Subcutaneous abdominal adipose tissue (tissue), 5 donors: ENCODE measurements around the gene ACRV1.
"Not testable (repeated sequence)": the region's sequence is repeated elsewhere in the genome, so short reads cannot be mapped to it uniquely, and the experiment has no call there.

ENCODE experiments used
- H3K27ac ChIP-seq: one replicate; pipeline ENCODE4 v1.7.0; 2013; ENCODE audit warnings: low read depth, mild to moderate bottlenecking, inconsistent platforms, low read length, moderate library complexity
- H3K27me3 ChIP-seq, 5 donors: one replicate each; pipeline ENCODE4 v1.7.0; 2013; ENCODE audit warnings: low read length in 5 of 5, inconsistent platforms in 1 of 5; ENCODE audit not compliant: control insufficient read depth in 5 of 5, insufficient read depth in 4 of 5
- H3K36me3 ChIP-seq, 5 donors: one replicate each; pipeline ENCODE4 v1.7.0; 2013; ENCODE audit warnings: low read length in 5 of 5; ENCODE audit not compliant: control insufficient read depth in 5 of 5, insufficient read depth in 5 of 5
- H3K4me1 ChIP-seq, 5 donors: one replicate each; pipeline ENCODE4 v1.7.0; 2013; ENCODE audit warnings: low read length in 5 of 5, mild to moderate bottlenecking in 3 of 5, moderate library complexity in 1 of 5; ENCODE audit not compliant: control insufficient read depth in 5 of 5, insufficient read depth in 5 of 5
- H3K4me3 ChIP-seq, 5 donors: one replicate each; pipeline ENCODE4 v1.7.0; 2013; ENCODE audit warnings: low read length in 5 of 5, low read depth in 1 of 5
- H3K9ac ChIP-seq, 5 donors: one replicate each; pipeline ENCODE4 v1.7.0; 2013; ENCODE audit warnings: low read length in 5 of 5, mild to moderate bottlenecking in 4 of 5, moderate library complexity in 3 of 5
- H3K9me3 ChIP-seq, 5 donors: one replicate each; pipeline ENCODE4 v1.7.0; 2013; ENCODE audit warnings: low read length in 5 of 5; ENCODE audit not compliant: control insufficient read depth in 5 of 5
- donor health status: healthy.
- donor health status: healthy.
- donor health status: healthy.
- donor health status: healthy.
- donor health status: healthy.

The ACRV1 gene, protein sequence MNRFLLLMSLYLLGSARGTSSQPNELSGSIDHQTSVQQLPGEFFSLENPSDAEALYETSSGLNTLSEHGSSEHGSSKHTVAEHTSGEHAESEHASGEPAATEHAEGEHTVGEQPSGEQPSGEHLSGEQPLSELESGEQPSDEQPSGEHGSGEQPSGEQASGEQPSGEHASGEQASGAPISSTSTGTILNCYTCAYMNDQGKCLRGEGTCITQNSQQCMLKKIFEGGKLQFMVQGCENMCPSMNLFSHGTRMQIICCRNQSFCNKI

DNA sequence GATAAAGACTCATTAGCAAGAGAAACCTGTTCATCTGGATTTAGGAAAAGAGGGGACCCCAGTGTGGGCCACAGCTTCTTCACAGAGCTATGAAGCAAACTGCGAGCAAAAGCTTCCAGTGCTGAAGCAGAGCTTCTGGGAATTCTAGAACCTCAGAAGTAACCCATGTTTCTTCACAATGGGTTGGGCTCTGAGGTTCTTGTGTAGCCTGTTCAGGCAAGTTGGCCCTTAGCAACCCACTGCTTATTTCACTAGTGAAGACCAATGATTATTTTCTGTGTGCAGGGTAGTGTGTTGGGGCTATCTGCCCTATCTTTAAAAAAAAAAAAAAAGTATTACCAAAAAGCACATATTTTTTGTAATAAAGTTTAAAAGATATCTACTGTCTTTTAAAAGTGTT, at the start of gene ACRV1:
Gene ACRV1 (minus strand): TSS at position 101 of the 400 bp plus-strand sequence. CDS start 67 bp downstream, at position 34.
- no peak within 1 kb of the TSS for H3K27ac ChIP-seq
- no peaks in the 10 kb centered on the region for H3K36me3 ChIP-seq
- H3K9ac ChIP-seq, result no peak within 1 kb of the TSS
- no peaks in the 10 kb centered on the region for H3K27me3 ChIP-seq
- H3K9me3 ChIP-seq, result no peaks in the 10 kb centered on the region
- no peaks in the 10 kb centered on the region for H3K4me1 ChIP-seq
- no peak within 1 kb of the TSS for H3K4me3 ChIP-seq

DNA sequence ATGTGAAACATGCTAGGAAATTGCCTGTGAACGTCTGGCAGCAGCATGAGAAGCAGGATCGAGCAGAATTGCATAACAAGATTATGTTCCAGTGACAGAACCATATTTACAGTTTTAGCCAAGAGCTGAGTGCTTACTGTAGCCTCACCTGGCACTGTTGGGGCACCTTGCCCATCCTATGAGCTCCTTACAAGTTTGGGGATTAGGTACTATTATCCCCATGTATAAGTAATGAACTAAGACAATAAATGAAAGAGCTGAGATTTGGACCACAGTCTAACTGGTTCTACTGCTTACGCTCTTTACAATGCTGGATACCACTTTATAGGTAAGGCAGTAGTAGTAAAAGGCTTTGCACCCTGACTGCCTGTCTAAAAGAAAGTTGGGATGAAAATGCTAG, 48.3 kb upstream of the ACRV1 start:
- H3K36me3 ChIP-seq, result no peaks in the 10 kb centered on the region
- H3K9me3 ChIP-seq, result no peaks in the 10 kb centered on the region
- H3K4me1 ChIP-seq, result no peaks in the 10 kb centered on the region
- H3K9ac ChIP-seq, result no peak overlapping the region
- H3K27ac ChIP-seq, result no peak overlapping the region
- no peak overlapping the region for H3K4me3 ChIP-seq
- no peaks in the 10 kb centered on the region for H3K27me3 ChIP-seq

DNA sequence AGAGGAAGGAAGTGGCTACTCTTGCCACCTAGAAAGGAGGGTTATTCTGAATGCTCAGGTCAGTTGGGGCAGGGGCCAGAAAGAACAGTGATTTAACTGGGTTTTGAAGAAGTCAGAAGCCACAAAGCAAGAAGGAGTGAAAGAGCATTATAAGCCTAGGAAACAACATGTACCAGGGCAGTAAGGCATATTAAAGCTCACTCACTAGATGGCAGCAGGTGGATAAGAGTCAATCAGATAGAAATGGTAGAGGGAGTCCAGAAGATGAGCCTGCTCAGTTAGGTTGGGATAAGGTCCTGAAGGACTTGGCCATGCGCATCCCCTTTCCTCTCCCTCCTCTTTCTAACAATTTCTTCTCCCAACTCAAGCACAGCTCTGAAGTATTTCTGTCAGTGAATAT, 43.5 kb upstream of the ACRV1 start:
- H3K9ac ChIP-seq, result no peak overlapping the region
- no peak overlapping the region for H3K4me3 ChIP-seq
- H3K4me1 ChIP-seq, result no peaks in the 10 kb centered on the region
- no peaks in the 10 kb centered on the region for H3K36me3 ChIP-seq
- H3K9me3 ChIP-seq, result no peaks in the 10 kb centered on the region
- H3K27ac ChIP-seq, result no peak overlapping the region
- H3K27me3 ChIP-seq, result no peaks in the 10 kb centered on the region

DNA sequence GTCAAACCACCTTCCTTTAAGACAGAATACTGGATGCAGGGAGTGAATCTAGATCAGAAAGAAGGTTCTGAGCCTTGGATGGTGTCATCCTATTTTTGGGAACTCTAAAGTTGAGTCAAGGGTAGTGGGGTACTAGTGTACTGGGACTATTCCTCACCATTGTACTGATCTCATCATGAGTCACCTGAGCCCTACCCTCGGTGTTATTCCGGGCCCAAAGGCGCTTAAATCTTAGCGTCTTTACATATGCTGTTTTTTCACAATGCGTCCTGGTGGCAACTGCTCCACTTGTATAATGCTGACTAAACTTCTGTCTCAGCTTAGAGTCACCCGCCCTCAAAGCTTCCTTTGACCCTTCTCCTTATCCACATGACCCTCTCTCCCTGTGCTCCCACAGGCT, 40.1 kb upstream of the ACRV1 start:
- Histone ChIP-seq H3K27me3 (no peaks in the 10 kb centered on the region), H3K36me3 (no peaks in the 10 kb centered on the region), H3K4me1 (no peaks in the 10 kb centered on the region), H3K27ac (no peak overlapping the region), H3K9ac (no peak overlapping the region), H3K9me3 (no peaks in the 10 kb centered on the region), H3K4me3 (no peak overlapping the region)

DNA sequence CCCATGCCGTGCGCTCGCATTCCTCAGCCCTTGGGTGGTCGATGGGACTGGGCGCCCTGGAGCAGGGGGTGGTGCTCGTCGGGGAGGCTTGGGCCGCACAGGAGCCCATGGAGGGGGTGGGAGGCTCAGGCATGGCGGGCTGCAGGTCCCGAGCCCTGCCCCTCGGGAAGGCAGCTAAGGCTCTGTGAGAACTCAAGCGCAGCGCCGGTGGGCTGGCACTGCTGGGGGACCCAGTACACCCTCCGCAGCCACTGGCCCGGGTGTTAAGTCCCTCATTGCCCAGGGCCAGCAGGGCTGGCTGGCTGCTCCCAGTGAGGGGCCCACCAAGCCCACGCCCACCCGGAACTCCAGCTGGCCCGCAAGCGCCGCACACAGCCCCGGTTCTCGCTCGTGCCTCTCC, 24.0 kb upstream of the ACRV1 start:
- H3K27ac ChIP-seq, H3K4me1 ChIP-seq, H3K9ac ChIP-seq, H3K4me3 ChIP-seq, H3K36me3 ChIP-seq, H3K9me3 ChIP-seq, H3K27me3 ChIP-seq: not testable (repeated sequence)

DNA sequence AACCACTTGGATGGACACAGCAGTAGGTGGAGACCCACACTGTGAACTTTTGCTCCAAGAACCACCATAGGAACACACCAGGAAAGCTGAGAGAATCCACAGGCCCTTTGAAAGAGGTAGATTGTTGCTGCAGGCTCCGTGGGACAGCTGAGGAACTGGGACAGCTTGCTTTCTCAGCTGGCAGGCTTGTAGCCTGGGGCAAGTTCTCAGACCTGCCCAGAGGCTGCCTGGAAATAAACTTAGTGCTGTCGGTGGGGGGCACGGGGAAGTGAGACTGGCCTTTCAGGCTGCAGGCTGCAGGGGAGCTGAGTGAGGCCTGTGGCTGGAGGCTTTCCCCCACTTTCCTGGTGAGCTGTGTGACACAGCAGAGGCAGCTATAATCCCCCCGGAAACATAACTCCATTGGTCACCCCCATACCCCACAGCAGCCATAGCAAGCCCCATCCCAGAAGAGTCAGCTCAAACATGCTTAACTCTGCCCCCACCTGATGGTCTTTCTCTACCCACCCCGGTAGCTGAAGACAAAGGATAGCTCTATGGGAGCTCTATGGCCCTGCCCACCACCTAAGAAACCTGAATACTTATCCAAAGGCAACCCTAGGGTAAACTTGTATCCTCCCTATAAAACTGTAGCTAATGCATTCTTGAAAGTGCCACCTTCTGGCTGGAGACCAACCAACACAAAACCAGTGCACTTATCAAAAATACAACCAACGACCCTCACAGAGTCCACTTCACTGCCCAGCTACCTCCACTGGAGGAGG, 21.4 kb upstream of the ACRV1 start:
- H3K4me1 ChIP-seq, result no peaks in the 10 kb centered on the region
- peaks cover 0 to 4% (median 0%) of the 10 kb centered on the region in 5 donors for H3K27me3 ChIP-seq
- no peak overlapping the region for H3K9ac ChIP-seq
- H3K36me3 ChIP-seq, result no peaks in the 10 kb centered on the region
- no peaks in the 10 kb centered on the region for H3K9me3 ChIP-seq
- no peak overlapping the region for H3K27ac ChIP-seq
- no peak overlapping the region for H3K4me3 ChIP-seq

DNA sequence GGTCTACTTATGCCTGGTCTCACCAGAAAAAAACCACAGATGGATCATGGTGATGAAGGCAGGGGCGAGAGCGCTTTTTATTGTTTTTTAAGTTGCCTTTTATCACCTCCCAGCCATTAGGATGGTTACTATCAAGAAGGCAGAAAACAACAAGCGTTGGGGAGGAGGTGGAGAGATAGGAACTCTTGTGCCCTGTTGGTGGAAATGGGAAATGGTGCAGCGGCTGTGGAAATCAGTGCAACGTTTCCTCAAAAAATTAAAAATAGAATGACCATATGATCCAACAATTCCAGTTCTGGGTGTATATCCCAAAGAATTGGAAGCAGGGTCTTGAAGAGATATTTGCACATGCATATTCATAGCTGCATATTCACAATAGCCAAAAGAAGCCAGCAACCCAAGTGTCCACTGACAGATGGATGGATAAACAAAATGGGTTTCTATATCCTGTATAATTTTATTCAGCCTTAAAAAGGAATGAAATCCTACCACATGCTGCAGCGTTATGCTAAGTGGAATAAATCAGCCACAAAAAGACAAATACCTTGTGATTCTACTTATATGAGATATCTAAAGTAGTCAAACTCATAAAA, 20.5 kb upstream of the ACRV1 start:
- Histone ChIP-seq H3K4me3 (no peak overlapping the region), H3K36me3 (no peaks in the 10 kb centered on the region), H3K27me3 (peaks cover 0 to 4% (median 0%) of the 10 kb centered on the region in 5 donors), H3K4me1 (no peaks in the 10 kb centered on the region), H3K9ac (no peak overlapping the region), H3K9me3 (peaks cover 0 to 2% (median 0%) of the 10 kb centered on the region in 5 donors), H3K27ac (no peak overlapping the region)

DNA sequence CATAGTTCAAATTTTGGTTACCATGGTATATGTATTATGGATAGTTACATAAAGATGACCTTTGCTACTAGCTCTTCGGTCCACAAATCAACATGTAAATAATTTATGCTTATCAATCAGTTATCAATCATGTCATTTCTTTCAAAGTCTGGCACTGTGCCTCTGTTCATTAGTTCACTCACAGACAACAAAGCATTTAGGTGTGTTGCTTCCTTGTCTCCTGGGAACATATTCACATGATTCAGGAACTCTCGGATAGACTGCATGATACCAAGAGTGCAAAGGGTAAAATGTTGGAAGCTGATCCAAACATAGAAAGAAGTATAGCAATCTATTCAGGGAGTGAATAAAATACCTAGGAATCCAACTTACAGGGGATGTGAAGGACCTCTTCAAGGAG, 14.3 kb upstream of the ACRV1 start:
- Histone ChIP-seq H3K27ac (no peak overlapping the region), H3K9ac (no peak overlapping the region), H3K4me3 (no peak overlapping the region), H3K36me3 (no peaks in the 10 kb centered on the region), H3K4me1 (no peaks in the 10 kb centered on the region), H3K27me3 (peaks cover 0 to 3% (median 0%) of the 10 kb centered on the region in 5 donors), H3K9me3 (peaks cover 0 to 2% (median 0%) of the 10 kb centered on the region in 5 donors)

DNA sequence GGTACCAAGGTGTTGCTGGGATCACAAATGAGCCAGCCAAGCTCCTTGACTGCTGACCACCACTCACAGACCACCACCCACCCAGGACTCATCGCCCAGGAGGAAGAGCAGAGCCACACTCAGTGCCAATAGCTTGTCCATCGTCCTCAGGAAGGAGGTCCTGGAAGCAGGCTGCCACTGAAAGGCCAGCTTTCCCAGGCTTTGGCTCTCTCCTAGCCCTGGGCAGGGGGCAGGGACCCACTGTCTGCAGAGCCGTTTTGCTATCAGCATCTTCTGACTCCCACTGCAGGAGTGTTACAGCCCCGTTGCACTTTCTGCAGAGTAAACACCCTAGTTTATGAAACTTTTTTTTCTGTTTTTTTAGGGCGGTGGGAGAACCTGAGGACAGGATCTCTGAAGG, 12.2 kb upstream of the ACRV1 start:
- Histone ChIP-seq H3K36me3 (no peaks in the 10 kb centered on the region), H3K27ac (no peak overlapping the region), H3K9ac (no peak overlapping the region)

DNA sequence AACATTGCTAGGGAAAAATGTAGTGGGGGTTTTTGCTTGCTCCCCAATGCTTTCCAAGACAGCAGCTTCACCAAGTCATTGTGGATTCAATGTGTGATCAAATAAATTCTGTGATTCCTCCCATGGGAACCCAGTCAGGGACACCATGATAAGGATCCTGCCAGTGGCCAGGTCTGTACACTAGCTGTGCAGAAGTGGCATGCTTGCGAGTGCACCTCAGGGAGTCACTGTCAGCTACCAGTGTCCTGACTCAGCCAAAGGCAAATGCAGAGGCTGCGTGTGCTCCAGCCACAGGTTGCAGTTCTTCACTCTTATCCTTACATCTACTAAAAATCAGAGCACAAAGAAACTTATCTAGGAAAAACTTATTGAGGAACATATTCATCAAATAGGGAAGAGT, 9.4 kb upstream of the ACRV1 start:
- Histone ChIP-seq H3K4me3 (no peak overlapping the region), H3K36me3 (no peaks in the 10 kb centered on the region), H3K9me3 (no peaks in the 10 kb centered on the region), H3K27me3 (no peaks in the 10 kb centered on the region), H3K4me1 (no peaks in the 10 kb centered on the region), H3K9ac (no peak overlapping the region), H3K27ac (no peak overlapping the region)

More for the DNA sequence above, 12.2 kb upstream of the ACRV1 start:
- no peak overlapping the region for H3K4me3 ChIP-seq
- no peaks in the 10 kb centered on the region for H3K4me1 ChIP-seq
- H3K27me3 ChIP-seq, result no peaks in the 10 kb centered on the region
- H3K9me3 ChIP-seq, result peaks cover 0 to 2% (median 0%) of the 10 kb centered on the region in 5 donors
